Esophagus muscularis mucosa (tissue), 4 donors: ENCODE results near the gene CCDC51. TPM values are rescaled to one million over a fixed set of nuclear protein-coding genes. Genes with fewer than 3 reads are reported as not detected.

Experiments used
- DNase-seq: peaks from one replicate; pipeline ENCODE4 v3.0.0-alpha.2; 2017; ENCODE audit errors: extremely low spot score
- H3K27ac ChIP-seq, 4 donors: fragments of 200-600 bp; sonication (generic); replicated peaks in 1 of 4; 1 replicate in 3 of 4; 2 replicates in 1 of 4; pipeline ENCODE4 v1.5.1; 2016 to 2019; ENCODE audit warnings: mild to moderate bottlenecking in 1 of 4
- H3K27me3 ChIP-seq, 4 donors: fragments of 200-600 bp; sonication (generic); one replicate each; pipeline versions ENCODE4 v1.5.1 to v1.6.0; 2016 to 2019
- H3K36me3 ChIP-seq, 4 donors: fragments of 200-600 bp; sonication (generic); one replicate each; pipeline ENCODE4 v1.5.1; 2016 to 2019
- H3K4me1 ChIP-seq, 4 donors: fragments of 200-600 bp; sonication (generic); one replicate each; pipeline ENCODE4 v1.5.1; 2016 to 2019
- H3K4me3 ChIP-seq, 4 donors: fragments of 200-600 bp; sonication (generic); 1 replicate in 2 of 4; 2 replicates in 2 of 4; pipeline ENCODE4 v1.5.1; 2016 to 2019; ENCODE audit warnings: mild to moderate bottlenecking in 4 of 4, moderate library complexity in 1 of 4
- H3K9me3 ChIP-seq, 4 donors: fragments of 200-600 bp; sonication (generic); 1 replicate in 3 of 4; 2 replicates in 1 of 4; pipeline ENCODE4 v1.5.1; 2016 to 2019
- CTCF ChIP-seq, 3 experiments: fragments of 200-600 bp in 2 of 3; fragments of 450-650 bp in 1 of 3; sonication (generic) in 2 of 3; IDR thresholded peaks; one replicate each; pipeline ENCODE4 v1.5.1; 2017 to 2019; ENCODE audit warnings: antibody characterized with exemption in 3 of 3, mild to moderate bottlenecking in 2 of 3, moderate library complexity in 1 of 3
- EP300 ChIP-seq: sonication (generic); formaldehyde crosslinking; IDR thresholded peaks from one replicate; pipeline ENCODE4 v1.6.1; 2017; ENCODE audit warnings: antibody characterized with exemption
- POLR2A ChIP-seq: fragments of 450-650 bp; IDR thresholded peaks from one replicate; pipeline ENCODE4 v1.6.1; 2017; ENCODE audit warnings: antibody characterized with exemption, moderate library complexity, mild to moderate bottlenecking, low read depth
- POLR2AphosphoS5 ChIP-seq, 2 donors: sonication (generic); formaldehyde crosslinking; IDR thresholded peaks; one replicate each; pipeline ENCODE4 v1.6.1; 2017; ENCODE audit warnings: antibody characterized with exemption in 2 of 2
- WGBS: methylation state at CpG from one replicate; pipeline ENCODE4 v1.1.5; 2018; 5-methylcytosine and 5-hydroxymethylcytosine counted together
- intact Hi-C: fragments of 100-400 bp; cut with DNase I; formaldehyde crosslinking; loops from one replicate; pipeline ENCODE4 v1.15.1; 2023
- total RNA-seq, 4 donors: library from RNA; depleted of rRNA; stranded (reverse); fragments of >200 nt; gene quantifications; one replicate each; pipeline versions ENCODE4 v1.1.0 to v1.2.1, GENCODE V29; 2016

Gene CCDC51
- total RNA-seq, 4 donors from 2014 or later, result 15.6 to 26.6 (median 23.0) TPM

GRCh38 chr3:48397767-48398681 is 41.9 kb downstream of the CCDC51 start:
- H3K4me3 ChIP-seq, result no peak overlapping the region
- H3K9me3 ChIP-seq, result no peaks in the 10 kb centered on the region
- H3K4me1 ChIP-seq, result peaks cover 14 to 22% (median 21%) of the 10 kb centered on the region in 4 donors
- 71% methylated on average over 3 of the region's 9 CpGs for WGBS
- peaks cover 0 to 12% (median 0%) of the 10 kb centered on the region in 4 donors for H3K27me3 ChIP-seq
- H3K36me3 ChIP-seq, result peaks cover 0 to 1% (median 0%) of the 10 kb centered on the region in 4 donors
- intact Hi-C loops, result loop anchor here (10.0 kb wide), 1 partner anchor 123 kb away; no protein-coding TSS in a partner anchor
- DNase-seq, result peak; percentile 86
- no peak for TF ChIP-seq POLR2A
- TF ChIP-seq EP300, result no peak
- no peak overlapping the region for H3K27ac ChIP-seq

- WGBS, result 72% methylated on average over 3 of the region's 3 CpGs
- peaks cover 0 to under 1% (median 0%) of the 10 kb centered on the region in 4 donors for H3K4me1 ChIP-seq
- intact Hi-C loops, result loop anchor here (10.0 kb wide), 1 partner anchor 121 kb away; no protein-coding TSS in a partner anchor
- H3K36me3 ChIP-seq, result no peaks in the 10 kb centered on the region
- DNase-seq, result no peak
- no peak overlapping the region for H3K27ac ChIP-seq
- H3K9me3 ChIP-seq, result no peaks in the 10 kb centered on the region
- TF ChIP-seq EP300 (no peak), POLR2A (no peak), CTCF (IDR thresholded peaks at IDR 0.05) (no peak), POLR2AphosphoS5 (IDR thresholded peaks at IDR 0.05) (no peak)
- peaks cover 0 to 14% (median 0%) of the 10 kb centered on the region in 4 donors for H3K27me3 ChIP-seq
- H3K4me3 ChIP-seq, result no peak overlapping the region
Measured at GRCh38 chr3:48395714-48396113, 44.2 kb downstream of the CCDC51 start.

- peaks cover 0 to 14% (median 0%) of the 10 kb centered on the region in 4 donors for H3K27me3 ChIP-seq
- H3K36me3 ChIP-seq, result no peaks in the 10 kb centered on the region
- DNase-seq, result no peak
- H3K9me3 ChIP-seq, result no peaks in the 10 kb centered on the region
- H3K4me1 ChIP-seq, result no peaks in the 10 kb centered on the region
- WGBS, result 89% methylated on average over 2 of the region's 2 CpGs
- no peak overlapping the region for H3K27ac ChIP-seq
- intact Hi-C loops, result loop anchor here (10.0 kb wide), 1 partner anchor 120 kb away; no protein-coding TSS in a partner anchor
- H3K4me3 ChIP-seq, result no peak overlapping the region
- TF ChIP-seq POLR2A (no peak), EP300 (no peak), POLR2AphosphoS5 (IDR thresholded peaks at IDR 0.05) (no peak), CTCF (IDR thresholded peaks at IDR 0.05) (no peak)
Measured at GRCh38 chr3:48394391-48394790, 45.5 kb downstream of the CCDC51 start.

GRCh38 chr3:48388966-48389365 is 51.0 kb downstream of the CCDC51 start:
- Histone ChIP-seq H3K9me3 (peaks cover 0 to 4% (median 0%) of the 10 kb centered on the region in 4 donors), H3K4me1 (no peaks in the 10 kb centered on the region), H3K4me3 (no peak overlapping the region), H3K36me3 (no peaks in the 10 kb centered on the region), H3K27me3 (peaks cover 0 to 7% (median 0%) of the 10 kb centered on the region in 4 donors), H3K27ac (no peak overlapping the region)
- 63% methylated on average over 2 of the region's 2 CpGs for WGBS
- intact Hi-C loops, result loop anchor here (10.0 kb wide), 1 partner anchor 146 kb away; no protein-coding TSS in a partner anchor
- TF ChIP-seq POLR2A, result no peak
- no peak for TF ChIP-seq EP300
- TF ChIP-seq POLR2AphosphoS5 (IDR thresholded peaks at IDR 0.05), result no peak
- no peak for TF ChIP-seq CTCF (IDR thresholded peaks at IDR 0.05)
- DNase-seq, result peak; percentile 86

GRCh38 chr3:48387634-48388033 is 52.3 kb downstream of the CCDC51 start:
- no peak for TF ChIP-seq POLR2AphosphoS5 (IDR thresholded peaks at IDR 0.05)
- TF ChIP-seq POLR2A, result no peak
- TF ChIP-seq CTCF (IDR thresholded peaks at IDR 0.05), result no peak
- TF ChIP-seq EP300, result no peak
- DNase-seq, result no peak
- intact Hi-C loops, result loop anchor here (10.0 kb wide), 1 partner anchor 147 kb away; no protein-coding TSS in a partner anchor
- Histone ChIP-seq H3K4me1 (no peaks in the 10 kb centered on the region), H3K4me3 (no peak overlapping the region), H3K9me3 (peaks cover 0 to 4% (median 0%) of the 10 kb centered on the region in 4 donors), H3K27me3 (no peaks in the 10 kb centered on the region), H3K36me3 (no peaks in the 10 kb centered on the region), H3K27ac (no peak overlapping the region)
